ENCODE measurements around the gene FUBP3.

Gene FUBP3

DNA sequence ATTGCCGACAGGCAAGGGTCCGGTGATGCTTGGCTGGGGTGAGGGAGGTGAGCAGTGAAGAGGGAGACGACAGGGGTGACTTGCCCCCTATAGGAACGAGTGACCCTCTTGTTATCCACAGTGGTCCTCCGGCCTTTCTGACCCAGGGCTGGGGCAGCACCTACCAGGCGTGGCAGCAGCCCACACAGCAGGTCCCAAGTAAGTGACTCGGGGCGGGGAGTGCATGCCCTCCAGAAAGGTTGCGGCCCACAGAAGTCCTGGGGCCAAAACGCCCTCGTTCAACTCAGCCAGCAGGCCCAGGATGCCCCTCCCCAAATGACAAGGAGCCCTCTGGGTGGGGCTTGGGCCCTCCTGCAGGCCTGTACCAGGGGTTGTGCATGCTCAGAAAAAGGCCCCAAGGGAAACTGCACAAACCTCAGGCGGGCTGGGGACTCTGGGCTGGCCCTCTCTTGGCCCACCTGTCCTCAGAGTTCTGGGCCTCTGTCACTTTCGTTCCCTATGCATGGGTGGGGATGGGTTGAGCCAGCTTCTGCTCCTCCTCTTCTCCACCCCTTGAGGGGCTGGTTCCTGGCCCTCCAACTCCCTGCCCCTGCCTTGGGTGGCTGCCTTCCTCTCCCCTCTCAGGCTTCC lies 52.8 kb downstream of the FUBP3 start:
- no peak overlapping the region for H3K4me3 ChIP-seq (ENCODE audit: control insufficient read depth, low read depth, low read length)
- no peak for TF ChIP-seq CTCF (conservative IDR thresholded peaks at IDR 0.05; ENCODE audit: control insufficient read depth, insufficient read depth, low read depth, low read length)
- no peak for DNase-seq (ENCODE audit: low read depth)

DNA sequence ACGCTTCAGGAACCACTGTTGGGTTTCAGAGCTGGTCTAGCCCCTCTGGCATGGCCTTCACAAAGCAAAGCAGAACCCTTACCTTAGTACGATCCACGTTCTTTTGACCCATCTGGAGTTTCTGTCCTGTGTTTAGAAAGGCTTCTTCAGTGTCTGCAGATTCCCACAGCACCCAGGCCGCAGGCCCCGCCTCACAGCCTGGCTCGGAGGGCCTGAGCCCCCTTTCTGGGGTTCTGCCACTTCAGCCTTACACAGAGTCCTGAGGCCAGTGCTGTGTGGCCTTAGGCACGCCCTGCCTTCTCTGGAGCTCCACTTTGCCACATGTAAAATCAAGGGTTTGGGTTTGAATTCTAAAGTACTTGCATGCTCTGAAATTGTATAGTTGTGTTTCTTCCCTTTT lies 53.5 kb downstream of the FUBP3 start:
- no peak for TF ChIP-seq CTCF (conservative IDR thresholded peaks at IDR 0.05; ENCODE audit: control insufficient read depth, insufficient read depth, low read depth, low read length)
- H3K4me3 ChIP-seq (ENCODE audit: control insufficient read depth, low read depth, low read length), result no peak overlapping the region

DNA sequence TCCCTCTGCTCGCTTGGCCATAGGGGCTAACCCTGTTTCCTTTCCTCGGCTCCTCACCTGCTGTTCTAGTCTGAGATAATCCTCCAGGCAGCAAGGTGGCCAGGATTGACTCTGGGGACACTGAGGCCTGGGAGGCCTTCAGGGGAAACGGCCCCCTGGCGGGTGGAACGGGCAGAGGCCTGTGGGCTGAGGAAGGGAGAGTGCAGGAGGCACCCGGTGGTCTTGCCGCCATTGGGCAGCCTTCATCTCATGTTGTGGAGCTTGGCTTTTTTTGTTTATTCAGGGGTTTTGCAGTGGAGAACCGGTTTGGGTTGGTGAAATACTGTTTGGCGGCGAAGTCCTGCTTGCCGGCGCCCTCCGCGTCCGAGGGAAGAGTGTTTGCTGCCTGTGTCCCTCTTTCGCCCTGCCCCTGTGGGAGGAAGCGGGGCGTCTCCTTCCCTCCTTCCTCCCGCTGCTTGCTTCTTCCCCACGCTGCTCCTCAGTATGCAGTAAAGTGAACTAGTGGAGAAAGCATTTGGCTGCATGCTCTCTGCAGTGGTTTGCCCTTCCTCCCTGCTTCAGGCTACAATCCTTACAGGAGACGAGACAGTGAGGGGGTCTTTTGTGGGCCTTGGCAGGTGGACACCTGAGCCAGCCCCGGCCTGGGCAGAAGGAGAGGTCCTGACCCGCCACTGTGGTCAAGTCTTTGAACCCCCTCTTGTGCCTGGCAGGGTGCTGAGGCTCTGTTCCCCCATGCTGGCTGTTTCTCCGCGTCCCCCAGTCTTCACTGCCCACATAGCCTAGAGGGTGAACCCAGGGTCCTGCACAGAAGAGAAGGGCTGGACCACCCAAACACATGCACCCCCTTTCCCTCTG lies 54.2 kb downstream of the FUBP3 start:
- TF ChIP-seq CTCF (conservative IDR thresholded peaks at IDR 0.05; ENCODE audit: control insufficient read depth, insufficient read depth, low read depth, low read length), result no peak
- no peak for DNase-seq (ENCODE audit: low read depth)
- H3K4me3 ChIP-seq (ENCODE audit: control insufficient read depth, low read depth, low read length), result no peak overlapping the region

More for the DNA sequence above, 53.5 kb downstream of the FUBP3 start:
- DNase-seq (ENCODE audit: low read depth), result no peak

DNA sequence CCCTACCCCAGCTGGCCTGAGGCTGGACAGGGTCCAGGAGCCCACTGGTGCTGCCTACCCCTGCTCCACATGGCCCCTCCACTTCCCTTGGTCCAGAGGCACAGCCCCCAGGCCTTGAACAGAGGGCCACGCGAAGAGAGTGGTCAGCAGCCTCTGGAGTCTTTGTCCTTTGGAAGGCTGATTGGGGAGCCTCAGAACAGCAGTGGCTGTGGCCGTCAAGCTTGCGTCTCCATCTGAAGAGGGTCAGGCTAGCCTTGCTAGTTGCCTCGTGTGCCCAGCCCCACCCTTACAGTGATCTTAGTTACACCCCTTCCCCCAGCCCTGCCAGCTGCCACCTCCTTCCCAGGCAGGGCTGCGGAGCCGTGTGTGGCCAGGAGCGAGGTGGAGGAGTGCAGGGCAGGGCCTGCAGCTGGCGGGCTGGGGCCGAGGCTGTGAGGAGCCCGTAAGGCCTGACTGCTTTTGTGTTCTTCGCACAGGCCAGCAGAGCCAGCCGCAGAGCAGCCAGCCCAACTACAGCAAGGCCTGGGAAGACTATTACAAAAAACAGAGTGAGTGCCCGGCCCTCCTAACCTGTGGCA lies 54.9 kb downstream of the FUBP3 start:
- no peak for TF ChIP-seq CTCF (conservative IDR thresholded peaks at IDR 0.05; ENCODE audit: control insufficient read depth, insufficient read depth, low read depth, low read length)
- H3K4me3 ChIP-seq (ENCODE audit: control insufficient read depth, low read depth, low read length), result no peak overlapping the region
- DNase-seq (ENCODE audit: low read depth), result no peak

DNA sequence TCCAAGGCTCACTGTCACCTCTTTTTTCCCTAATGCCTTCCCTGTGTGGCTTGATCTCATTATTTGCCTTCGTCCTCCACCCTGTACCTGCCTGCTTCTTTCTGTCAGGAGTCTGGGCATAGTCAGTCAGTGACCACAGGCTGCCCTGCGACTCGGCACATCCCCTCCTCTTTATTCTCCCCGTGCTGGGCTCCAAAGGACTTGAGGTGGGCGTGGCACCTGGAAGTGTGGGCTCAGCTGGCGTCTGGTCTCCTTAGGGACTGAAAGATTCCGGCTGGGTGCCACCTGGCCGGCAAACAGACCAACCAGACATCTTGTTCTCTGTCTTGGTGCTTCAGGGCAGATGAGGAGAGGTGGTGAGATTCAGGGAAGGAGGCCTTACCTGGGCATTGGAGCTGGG lies 55.4 kb downstream of the FUBP3 start:
- no peak for DNase-seq (ENCODE audit: low read depth)
- TF ChIP-seq CTCF (conservative IDR thresholded peaks at IDR 0.05; ENCODE audit: control insufficient read depth, insufficient read depth, low read depth, low read length), result no peak
- no peak overlapping the region for H3K4me3 ChIP-seq (ENCODE audit: control insufficient read depth, low read depth, low read length)

- no peak for TF ChIP-seq CTCF (conservative IDR thresholded peaks at IDR 0.05; ENCODE audit: control insufficient read depth, insufficient read depth, low read depth, low read length)
- H3K4me3 ChIP-seq (ENCODE audit: control insufficient read depth, low read depth, low read length), result no peak overlapping the region
Measured at GRCh38 chr9:130635306-130635705, 55.9 kb downstream of the FUBP3 start.

More at GRCh38 chr9:130635306-130635705, 55.9 kb downstream of the FUBP3 start:
- DNase-seq (ENCODE audit: low read depth), result no peak
